Nephron (organoid): ENCODE results near the gene GADD45B.
"Not testable (repeated sequence)": the region's sequence is repeated elsewhere in the genome, so short reads cannot be mapped to it uniquely, and the experiment has no call there.

Experiments
- H3K27ac Mint-ChIP-seq, 3 experiments: 2 replicates each; pipeline ENCODE4 v1.8.0; 2020; ENCODE audit warnings: mixed read lengths in 3 of 3, mild to moderate bottlenecking in 2 of 3, moderate library complexity in 1 of 3
- H3K27me3 Mint-ChIP-seq: 2 replicates; pipeline ENCODE4 v1.8.0; 2021; ENCODE audit warnings: low read depth, mild to moderate bottlenecking, moderate library complexity, mixed read lengths
- H3K36me3 Mint-ChIP-seq: 2 replicates; pipeline ENCODE4 v1.8.0; 2020; ENCODE audit warnings: low read depth, mixed read lengths
- H3K4me1 Mint-ChIP-seq: 2 replicates; pipeline ENCODE4 v1.8.0; 2020; ENCODE audit warnings: mixed read lengths
- H3K4me3 Mint-ChIP-seq, 3 experiments: 2 replicates each; pipeline ENCODE4 v1.8.0; 2020; ENCODE audit warnings: mild to moderate bottlenecking in 3 of 3, mixed read lengths in 3 of 3, moderate library complexity in 2 of 3
- H3K9me3 Mint-ChIP-seq: 2 replicates; pipeline ENCODE4 v1.8.0; 2020; ENCODE audit warnings: mixed read lengths
- CTCF ChIP-seq, 3 experiments: fragments of 200-600 bp; sonication (generic); IDR thresholded peaks; one replicate each; pipeline ENCODE4 v1.5.0; 2021; ENCODE audit warnings: antibody characterized with exemption in 3 of 3; ENCODE audit not compliant: unreplicated experiment in 3 of 3

GADD45B gene

GRCh38 chr19:2490659-2491058 lies 14.7 kb downstream of the GADD45B start:
- H3K9me3 Mint-ChIP-seq: no peaks in the 10 kb centered on the region
- no peak overlapping the region for H3K27ac Mint-ChIP-seq
- H3K27me3 Mint-ChIP-seq: peaks cover 20% of the 10 kb centered on the region
- TF ChIP-seq CTCF (IDR thresholded peaks at IDR 0.05; ENCODE audit: unreplicated experiment in 3 of 3): no peak
- H3K4me1 Mint-ChIP-seq: peaks cover 19% of the 10 kb centered on the region
- peak overlapping the region in 1 of 3 experiments; percentile 27 for H3K4me3 Mint-ChIP-seq
- H3K36me3 Mint-ChIP-seq: no peaks in the 10 kb centered on the region

DNA sequence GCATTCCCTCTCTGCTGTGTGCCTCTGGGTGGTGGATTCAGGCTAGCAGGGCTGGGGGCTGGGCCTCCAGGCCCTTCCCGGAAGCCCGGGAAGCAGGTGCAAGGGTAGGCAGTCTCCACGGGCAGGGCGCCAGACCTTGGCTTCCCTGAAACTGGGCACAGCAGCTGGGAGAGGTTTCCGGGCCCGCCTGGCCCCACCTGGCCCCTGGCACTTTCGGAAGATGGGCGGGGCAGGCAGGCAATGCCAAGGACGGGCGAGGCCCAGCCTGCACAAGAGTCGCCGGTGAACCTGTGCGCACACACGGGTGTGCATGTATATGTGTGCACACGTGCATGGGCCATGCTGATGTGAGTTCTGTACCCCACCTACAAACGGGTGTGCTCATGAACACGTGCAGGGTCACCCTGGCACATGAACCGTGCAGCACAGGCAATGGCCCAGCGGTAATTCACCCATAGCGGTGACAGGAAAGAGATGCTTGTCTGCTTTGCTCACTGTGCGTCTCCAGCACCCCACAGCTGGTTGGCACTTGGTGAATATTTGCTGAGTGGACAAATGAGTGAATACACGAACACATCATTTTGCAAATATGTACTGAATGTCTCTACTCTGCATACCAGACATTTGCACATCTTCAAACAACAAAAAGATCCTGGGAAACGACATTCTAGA lies 15.3 kb downstream of the GADD45B start:
- no peaks in the 10 kb centered on the region for H3K36me3 Mint-ChIP-seq
- H3K27ac Mint-ChIP-seq: peak overlapping the region in 2 of 3 experiments; percentile 48 to 75
- peaks cover 24% of the 10 kb centered on the region for H3K4me1 Mint-ChIP-seq
- peaks cover 19% of the 10 kb centered on the region for H3K27me3 Mint-ChIP-seq
- H3K9me3 Mint-ChIP-seq: no peaks in the 10 kb centered on the region
- peak overlapping the region; percentile 19 to 73 (median 58) for H3K4me3 Mint-ChIP-seq
- no peak for TF ChIP-seq CTCF (IDR thresholded peaks at IDR 0.05; ENCODE audit: unreplicated experiment in 3 of 3)

- Mint-ChIP-seq H3K9me3 (no peaks in the 10 kb centered on the region), H3K27me3 (peaks cover 11% of the 10 kb centered on the region), H3K4me1 (peaks cover 30% of the 10 kb centered on the region), H3K36me3 (no peaks in the 10 kb centered on the region), H3K4me3 (peak overlapping the region; percentile 50 to 55 (median 54)), H3K27ac (no peak overlapping the region)
- TF ChIP-seq CTCF (IDR thresholded peaks at IDR 0.05; ENCODE audit: unreplicated experiment in 3 of 3): no peak
Measured at GRCh38 chr19:2492870-2493269, 16.9 kb downstream of the GADD45B start.

- peak overlapping the region; percentile 75 to 86 (median 86) for H3K4me3 Mint-ChIP-seq
- peaks cover 30% of the 10 kb centered on the region for H3K4me1 Mint-ChIP-seq
- H3K27me3 Mint-ChIP-seq: peaks cover 12% of the 10 kb centered on the region
- H3K9me3 Mint-ChIP-seq, H3K36me3 Mint-ChIP-seq: not testable (repeated sequence)
- H3K27ac Mint-ChIP-seq: peak overlapping the region in 2 of 3 experiments; percentile 3 to 55
Measured at GRCh38 chr19:2493448-2493847, 17.5 kb downstream of the GADD45B start.

GRCh38 chr19:2494084-2494446 lies 18.1 kb downstream of the GADD45B start:
- TF ChIP-seq CTCF (IDR thresholded peaks at IDR 0.05; ENCODE audit: unreplicated experiment in 3 of 3): no peak
- H3K36me3 Mint-ChIP-seq: no peaks in the 10 kb centered on the region
- peaks cover 32% of the 10 kb centered on the region for H3K4me1 Mint-ChIP-seq
- H3K9me3 Mint-ChIP-seq: no peaks in the 10 kb centered on the region
- peaks cover 9% of the 10 kb centered on the region for H3K27me3 Mint-ChIP-seq
- peak overlapping the region in 2 of 3 experiments; percentile 3 to 55 for H3K27ac Mint-ChIP-seq
- peak overlapping the region; percentile 75 to 86 (median 86) for H3K4me3 Mint-ChIP-seq

DNA sequence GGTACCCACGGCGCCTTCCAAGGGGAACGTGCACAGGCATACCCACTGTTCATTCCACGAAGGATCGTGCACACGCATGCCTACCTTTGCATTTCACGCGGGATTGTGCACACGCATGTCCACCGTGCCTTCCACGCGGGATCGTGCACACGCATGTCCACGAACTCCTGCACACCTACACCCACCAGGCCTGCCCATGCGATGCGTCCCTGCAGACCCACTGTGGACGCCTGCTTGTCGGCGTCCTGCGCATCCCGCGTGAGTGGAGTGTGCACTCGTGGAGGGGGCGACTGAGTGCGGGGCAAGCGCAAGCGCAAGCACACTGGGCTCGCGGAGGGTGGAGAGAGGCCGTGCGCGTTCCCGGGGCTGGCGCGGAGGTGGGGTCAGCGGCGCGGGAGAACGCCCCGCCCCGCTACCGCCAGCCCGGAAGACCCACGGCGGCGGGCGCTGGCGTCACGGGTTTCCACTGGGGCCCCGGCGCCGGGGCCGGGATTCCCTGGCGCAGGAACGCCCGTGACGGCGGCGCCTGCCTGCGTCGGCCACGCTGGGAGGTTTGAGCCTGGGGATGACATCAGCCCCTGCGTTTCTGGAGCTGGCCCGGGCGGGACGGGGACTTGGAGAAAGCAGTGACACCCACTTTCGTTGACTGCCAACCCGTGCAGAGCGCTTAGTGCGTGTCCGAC lies 18.7 kb downstream of the GADD45B start:
- Mint-ChIP-seq H3K27me3 (peaks cover 7% of the 10 kb centered on the region), H3K4me1 (peaks cover 36% of the 10 kb centered on the region), H3K4me3 (peak overlapping the region; percentile 75 to 86 (median 86)), H3K27ac (peak overlapping the region in 2 of 3 experiments; percentile 3 to 55), H3K9me3 (no peaks in the 10 kb centered on the region), H3K36me3 (no peaks in the 10 kb centered on the region)
- no peak for TF ChIP-seq CTCF (IDR thresholded peaks at IDR 0.05; ENCODE audit: unreplicated experiment in 3 of 3)
